ENCODE data around the gene ULK3.

ULK3 gene

GRCh38 chr15:74821091-74821789 lies 21.7 kb downstream of the ULK3 start:
- no peak for DNase-seq

DNA sequence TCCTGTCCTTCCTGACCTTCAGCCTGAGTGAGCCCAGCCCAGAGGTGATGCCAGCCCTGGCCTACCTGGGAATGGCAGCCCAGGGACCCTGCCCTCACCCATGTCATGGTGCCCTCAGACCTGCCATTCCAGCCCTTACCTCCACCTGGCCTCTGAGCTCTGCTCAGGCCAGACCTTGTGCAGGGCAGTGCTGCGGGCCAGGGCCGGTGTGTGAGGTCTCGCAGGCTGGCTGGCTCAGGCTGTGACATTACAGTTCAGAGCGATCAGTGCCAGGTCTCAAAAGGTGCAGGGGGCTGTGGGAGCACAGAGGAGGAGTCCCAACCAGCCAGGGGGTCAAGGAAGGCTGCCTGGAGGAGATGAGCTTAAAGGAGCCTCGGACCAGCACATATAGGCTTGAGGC lies 22.9 kb downstream of the ULK3 start:
- no peak for DNase-seq

DNA sequence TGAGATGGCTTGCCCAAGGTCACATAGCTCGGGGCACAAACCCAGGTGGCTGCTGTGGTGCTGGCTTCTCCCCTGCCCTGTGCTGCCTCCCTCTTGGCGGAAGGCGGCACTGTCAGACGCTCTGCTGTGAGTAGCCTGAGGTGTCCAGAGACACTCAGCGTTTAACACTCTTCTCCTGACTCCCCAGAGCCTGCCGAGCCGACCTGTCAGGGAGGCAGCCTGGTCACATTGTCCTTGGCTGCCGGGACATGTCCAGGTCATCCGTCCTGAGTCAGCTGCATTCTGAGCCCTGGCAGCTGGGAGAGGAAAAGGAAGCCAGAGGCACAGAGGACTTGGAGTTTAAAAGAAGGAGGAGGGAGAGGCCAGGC lies 25.6 kb downstream of the ULK3 start:
- DNase-seq: no peak

DNA sequence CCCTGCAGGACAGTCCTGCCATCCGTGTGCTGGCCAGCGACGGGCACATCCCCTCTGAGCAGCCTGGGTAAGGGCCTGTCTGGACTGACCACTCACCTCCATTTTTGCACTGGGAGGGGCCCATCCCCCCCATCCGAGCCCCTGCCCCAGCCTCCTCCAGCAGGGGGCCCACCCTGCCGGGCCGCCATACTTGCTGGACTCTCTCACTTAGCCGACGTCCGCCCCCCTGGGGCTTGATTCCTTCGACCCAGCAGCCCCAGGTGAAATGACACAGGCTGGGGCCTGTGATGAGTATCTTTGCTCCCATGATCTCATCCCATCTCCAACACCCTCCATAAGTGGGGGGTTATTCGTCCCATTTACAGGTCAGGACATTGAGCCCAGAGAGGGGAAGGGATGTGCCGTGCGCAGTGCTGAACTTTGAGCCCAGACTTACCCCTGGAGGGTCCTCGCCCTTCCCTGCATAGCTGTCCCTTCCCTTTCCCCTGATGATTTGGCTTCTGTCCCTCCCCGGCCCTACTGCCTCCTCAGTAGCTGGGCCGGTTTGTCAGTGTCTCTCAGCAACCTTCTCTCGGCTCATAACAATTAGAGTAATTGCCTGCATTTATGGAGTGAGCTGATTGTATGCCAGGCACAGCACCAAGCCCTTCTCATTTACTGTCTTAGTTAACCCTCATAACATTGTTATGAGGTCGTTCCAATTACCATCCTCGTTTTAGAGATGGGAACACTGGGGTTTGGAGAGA lies 26.2 kb downstream of the ULK3 start:
- DNase-seq: no peak

- DNase-seq: no peak
Measured at GRCh38 chr15:74815961-74816360, 27.0 kb downstream of the ULK3 start.

- no peak for DNase-seq
Measured at GRCh38 chr15:74815121-74815934, 27.6 kb downstream of the ULK3 start.

- DNase-seq: no peak
Measured at GRCh38 chr15:74812533-74812932, 30.4 kb downstream of the ULK3 start, which contains the start of gene LMAN1L. TSS of gene LMAN1L (plus strand) at chr15:74812835. CDS start at chr15:74812855, 20 bp downstream.

GRCh38 chr15:74809956-74810355 lies 33.0 kb downstream of the ULK3 start:
- no peak for DNase-seq

DNA sequence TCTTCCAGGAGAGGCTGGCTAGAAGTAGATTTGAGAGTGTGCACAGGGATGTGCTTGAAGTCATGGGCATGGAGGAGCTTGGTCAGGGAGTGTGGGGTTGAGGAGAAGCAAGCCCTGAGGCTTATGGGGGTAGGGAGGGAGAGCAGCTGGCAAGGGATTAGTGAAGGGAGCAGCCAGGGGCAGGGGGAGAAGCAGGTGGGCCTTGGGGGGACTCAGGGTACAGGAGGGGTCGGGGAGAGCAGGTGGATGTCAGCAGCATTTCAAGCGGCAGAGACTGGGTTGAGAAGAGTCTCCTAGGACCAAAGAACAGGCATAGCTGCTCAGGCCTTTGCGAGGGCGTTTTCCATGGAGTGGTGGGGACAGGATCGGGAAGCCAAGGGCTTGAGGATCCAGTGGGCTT lies 33.7 kb downstream of the ULK3 start:
- no peak for DNase-seq

- DNase-seq: no peak
Measured at GRCh38 chr15:74808840-74809229, 34.1 kb downstream of the ULK3 start.

DNA sequence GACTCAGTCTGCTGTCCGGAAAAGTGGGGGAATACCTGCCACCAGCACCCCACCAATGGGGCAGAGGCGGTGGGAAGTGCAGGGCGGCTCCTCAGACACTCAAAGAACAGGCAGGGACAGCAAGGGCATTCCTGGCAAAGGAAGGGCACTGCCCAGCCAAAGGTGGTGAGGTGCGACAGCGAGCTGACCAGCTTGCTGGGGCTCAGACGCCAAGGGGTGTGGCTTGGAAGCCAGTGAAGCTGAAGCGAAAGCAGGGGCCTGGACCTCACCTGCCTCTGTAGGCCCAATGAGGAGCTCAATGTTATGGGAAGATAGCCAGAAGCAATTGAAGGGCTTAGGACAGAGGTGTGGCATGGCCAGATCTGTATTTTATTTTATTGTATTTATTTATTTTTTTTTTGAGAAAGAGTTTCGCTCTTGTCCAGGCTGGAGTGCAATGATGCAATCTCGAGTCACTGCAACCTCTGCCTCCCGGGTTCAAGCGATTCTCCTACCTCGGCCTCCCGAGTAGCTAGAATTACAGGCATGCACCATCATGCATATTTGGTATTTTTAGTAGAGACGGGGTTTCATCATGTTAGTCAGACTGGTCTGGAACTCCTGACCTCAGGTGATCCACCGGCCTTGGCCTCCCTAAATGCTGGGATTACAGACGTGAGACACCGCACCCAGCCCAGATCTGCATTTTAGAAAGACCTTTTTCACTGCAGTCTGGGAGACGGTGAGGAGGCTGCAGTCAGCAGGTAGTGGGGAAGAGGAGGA lies 34.7 kb downstream of the ULK3 start:
- no peak for DNase-seq

DNA sequence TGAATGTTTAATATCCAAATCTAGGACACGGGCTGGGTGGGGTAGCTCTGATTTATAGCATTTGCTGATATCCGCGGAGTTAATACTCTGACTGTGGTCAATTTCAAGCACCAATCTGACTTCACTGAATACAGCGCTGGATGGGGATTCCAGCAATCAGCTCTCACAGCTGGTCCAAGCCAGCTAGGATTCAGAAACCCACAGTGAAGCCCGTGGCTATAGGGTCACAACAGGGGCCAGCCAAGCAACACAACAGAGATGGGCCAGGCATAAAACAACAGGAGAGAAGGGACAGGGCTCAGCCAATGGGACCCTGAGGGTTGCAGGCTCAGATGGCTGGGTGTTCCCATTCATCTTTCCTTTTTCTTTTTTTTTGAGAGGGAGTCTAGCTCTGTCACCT lies 35.7 kb downstream of the ULK3 start:
- DNase-seq: no peak

DNA sequence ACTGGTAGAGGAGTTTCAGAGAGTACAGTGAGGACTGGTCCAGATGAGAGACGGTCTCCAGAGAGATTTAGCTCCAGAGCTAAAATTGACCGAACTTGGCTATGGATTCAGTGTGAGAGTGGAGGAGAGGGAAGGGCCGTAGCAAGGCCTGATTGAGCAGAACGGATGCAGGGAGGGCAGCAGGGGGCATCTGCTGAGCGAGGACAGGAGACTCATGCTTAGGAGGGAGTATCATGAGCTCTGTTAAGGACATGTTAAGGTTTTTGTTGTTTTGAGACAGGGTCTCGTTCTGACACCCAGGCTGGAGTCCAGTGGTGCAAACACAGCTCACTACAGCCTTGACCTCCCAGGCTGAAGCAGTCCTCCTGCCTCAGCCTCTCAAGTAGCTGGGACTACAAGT lies 38.0 kb downstream of the ULK3 start:
- DNase-seq: no peak

GRCh38 chr15:74802862-74803447 lies 40.0 kb downstream of the ULK3 start:
- no peak for DNase-seq

- DNase-seq: no peak
Measured at GRCh38 chr15:74802290-74802689, 40.7 kb downstream of the ULK3 start.

- DNase-seq: no peak
Measured at GRCh38 chr15:74801311-74801997, 41.5 kb downstream of the ULK3 start.

DNA sequence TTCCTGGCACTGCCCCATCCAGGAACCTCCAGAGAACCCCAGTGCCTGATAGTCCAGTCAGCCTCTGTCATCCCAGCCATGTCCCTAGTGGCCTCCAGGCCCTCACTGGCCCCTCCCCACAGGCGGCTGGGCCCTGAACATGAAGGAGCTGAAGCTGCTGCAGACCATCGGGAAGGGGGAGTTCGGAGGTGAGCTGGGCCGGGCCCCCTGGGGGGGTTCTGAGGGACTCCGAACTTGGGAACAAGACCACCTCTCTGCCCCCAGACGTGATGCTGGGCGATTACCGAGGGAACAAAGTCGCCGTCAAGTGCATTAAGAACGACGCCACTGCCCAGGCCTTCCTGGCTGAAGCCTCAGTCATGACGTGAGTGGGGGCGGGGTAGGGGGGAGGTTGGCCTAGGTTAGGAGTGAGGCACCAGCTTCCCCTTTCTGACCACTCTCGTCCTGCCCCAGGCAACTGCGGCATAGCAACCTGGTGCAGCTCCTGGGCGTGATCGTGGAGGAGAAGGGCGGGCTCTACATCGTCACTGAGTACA lies 42.3 kb downstream of the ULK3 start:
- no peak for DNase-seq

DNA sequence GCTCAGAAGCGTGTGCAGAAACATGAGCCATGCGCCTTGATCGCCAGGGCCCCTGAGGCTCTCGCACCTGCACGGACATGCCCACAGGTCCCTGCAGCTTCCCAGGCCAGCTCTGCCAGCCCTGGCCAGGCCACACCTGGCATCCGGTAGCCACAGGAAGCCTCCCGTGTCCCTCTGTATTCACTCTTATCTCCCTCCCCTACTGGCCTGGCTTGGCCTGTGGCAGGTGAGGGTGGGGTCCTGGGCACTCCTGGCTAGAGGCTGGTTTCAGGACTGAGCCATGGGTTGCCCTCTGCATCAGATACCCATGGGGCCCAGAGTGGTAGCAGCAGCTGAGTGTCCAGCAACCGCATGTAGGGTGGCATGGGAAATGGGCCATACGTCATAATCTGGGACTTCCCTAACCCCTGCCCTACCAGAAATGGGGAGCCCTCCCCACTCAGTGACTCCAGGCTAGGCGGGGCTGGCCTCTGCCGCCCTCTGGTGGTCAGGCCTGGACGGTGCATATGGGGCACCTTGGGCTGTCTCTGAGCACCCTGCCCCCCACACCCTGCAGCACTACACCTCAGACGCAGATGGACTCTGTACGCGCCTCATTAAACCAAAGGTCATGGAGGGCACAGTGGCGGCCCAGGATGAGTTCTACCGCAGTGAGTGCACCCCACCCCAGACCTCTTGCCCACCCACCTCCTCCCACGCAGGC lies 42.9 kb downstream of the ULK3 start:
- DNase-seq: no peak

DNA sequence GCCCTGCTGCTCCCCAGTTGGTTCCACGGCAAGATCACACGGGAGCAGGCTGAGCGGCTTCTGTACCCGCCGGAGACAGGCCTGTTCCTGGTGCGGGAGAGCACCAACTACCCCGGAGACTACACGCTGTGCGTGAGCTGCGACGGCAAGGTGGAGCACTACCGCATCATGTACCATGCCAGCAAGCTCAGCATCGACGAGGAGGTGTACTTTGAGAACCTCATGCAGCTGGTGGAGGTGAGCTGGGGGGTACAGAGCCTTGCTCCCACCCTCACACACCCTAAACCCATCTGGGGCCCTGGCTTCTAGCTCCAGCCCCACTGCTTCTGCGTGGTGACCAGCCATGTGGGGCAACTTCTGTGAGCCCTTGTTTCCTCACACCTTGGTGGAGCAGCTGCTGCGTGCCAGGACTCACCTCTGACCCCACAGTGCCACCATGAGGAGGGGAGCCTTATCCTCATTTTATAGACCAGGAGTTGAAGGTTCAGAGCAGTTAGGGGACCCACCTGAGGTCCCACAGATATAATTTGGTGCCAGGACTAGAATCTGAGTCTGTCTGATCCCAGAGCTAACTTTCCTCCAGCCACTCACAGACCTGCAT lies 43.6 kb downstream of the ULK3 start:
- DNase-seq: no peak

GRCh38 chr15:74798388-74799254 lies 44.3 kb downstream of the ULK3 start:
- DNase-seq: no peak
